Mesothelial cell of epicardium (in vitro differentiated cells): ENCODE results near the gene MYADML2. TPM values are rescaled to one million over a fixed set of nuclear protein-coding genes. Genes with fewer than 3 reads are reported as not detected.
A peak's percentile ranks its signal among the peaks of the same experiment; 100 is the strongest.

Source experiments
- DNase-seq, 2 experiments: peaks; one replicate each; pipeline ENCODE4 v3.0.0; 2021; ENCODE audit warnings: low spot score in 2 of 2; ENCODE audit not compliant: unreplicated experiment in 2 of 2
- H3K27ac Mint-ChIP-seq: 2 replicates; pipeline ENCODE4 v1.8.0; 2021; ENCODE audit warnings: mixed read lengths
- H3K27me3 Mint-ChIP-seq: 2 replicates; pipeline ENCODE4 v1.8.0; 2021; ENCODE audit warnings: low read depth, mixed read lengths
- H3K36me3 Mint-ChIP-seq: 2 replicates; pipeline ENCODE4 v1.8.0; 2021; ENCODE audit warnings: mixed read lengths
- H3K4me1 Mint-ChIP-seq: 2 replicates; pipeline ENCODE4 v1.8.0; 2021; ENCODE audit warnings: mixed read lengths
- H3K4me3 Mint-ChIP-seq: 2 replicates; pipeline ENCODE4 v1.8.0; 2021; ENCODE audit warnings: mild to moderate bottlenecking, moderate library complexity, mixed read lengths
- H3K9me3 Mint-ChIP-seq: 2 replicates; pipeline ENCODE4 v1.8.0; 2021; ENCODE audit warnings: mixed read lengths
- total RNA-seq: library from RNA; stranded (reverse); gene quantifications from 3 replicates; pipeline ENCODE4 v1.2.1, GENCODE V29; 2021
- TF ChIP-seq, protein P1 (sequence below): fragments of 200-600 bp; sonication (generic); IDR thresholded peaks from one replicate; pipeline ENCODE4 v1.5.0; 2021; ENCODE audit warnings: antibody characterized with exemption; ENCODE audit not compliant: unreplicated experiment

The MYADML2 gene
- total RNA-seq, 1 donor from 2014 or later = not detected

DNA sequence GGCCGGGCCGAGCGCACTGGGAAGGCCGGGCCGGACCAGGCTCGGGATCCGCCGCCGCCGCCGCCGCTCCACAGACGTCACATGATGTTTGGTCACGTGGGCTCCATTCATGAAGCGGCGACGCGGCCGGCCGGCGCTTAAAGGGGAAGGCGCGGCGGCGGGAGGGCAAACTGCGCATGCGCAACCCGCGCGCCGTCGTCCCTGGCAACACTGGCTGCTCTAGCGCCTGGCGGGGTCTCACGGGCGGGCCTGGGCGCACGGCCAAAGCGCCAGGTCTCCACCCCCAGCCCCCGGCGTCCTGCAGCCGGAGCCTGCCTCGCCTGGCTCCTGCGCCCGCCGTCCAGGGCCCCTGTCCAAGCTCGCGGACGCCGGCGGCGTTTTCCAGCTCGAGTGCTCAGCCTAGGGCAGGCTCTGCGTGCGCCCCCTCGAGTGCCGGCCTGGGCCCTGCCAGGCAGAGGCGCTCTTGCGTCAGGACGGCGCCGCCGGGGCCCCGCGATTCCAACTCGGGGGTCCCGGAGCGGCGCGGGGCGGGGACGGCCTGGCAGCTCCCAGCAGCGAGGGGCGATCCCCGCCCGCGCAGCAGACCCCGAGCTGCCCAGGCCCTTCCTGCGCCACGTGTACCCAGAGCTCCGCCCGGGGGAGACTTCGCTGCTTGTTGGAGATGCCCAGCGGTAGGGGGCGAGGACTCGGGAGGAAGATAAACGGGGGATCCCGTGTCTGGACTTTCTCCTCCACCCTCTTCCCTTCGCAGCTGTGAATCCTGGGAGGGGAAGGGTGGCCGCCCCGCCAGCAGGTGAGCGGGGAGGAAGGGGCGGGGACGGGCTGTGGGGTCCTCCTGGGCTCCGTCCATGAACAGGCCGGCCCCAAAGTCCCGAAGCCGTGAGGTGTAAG is 19.1 kb downstream of the MYADML2 start, which contains the start of gene MAFG:
TSS of gene MAFG (minus strand) at position 83 of the 891 bp plus-strand sequence. CDS start 4,550 bp downstream, outside the sequence.
- H3K27me3 Mint-ChIP-seq = no peaks in the 10 kb centered on the region
- peak within 1 kb of the TSS; percentile 97 for H3K27ac Mint-ChIP-seq
- peaks cover under 1% of the 10 kb centered on the region for H3K36me3 Mint-ChIP-seq
- H3K4me3 Mint-ChIP-seq = peak within 1 kb of the TSS; percentile 78
- TF ChIP-seq, protein P1, sequence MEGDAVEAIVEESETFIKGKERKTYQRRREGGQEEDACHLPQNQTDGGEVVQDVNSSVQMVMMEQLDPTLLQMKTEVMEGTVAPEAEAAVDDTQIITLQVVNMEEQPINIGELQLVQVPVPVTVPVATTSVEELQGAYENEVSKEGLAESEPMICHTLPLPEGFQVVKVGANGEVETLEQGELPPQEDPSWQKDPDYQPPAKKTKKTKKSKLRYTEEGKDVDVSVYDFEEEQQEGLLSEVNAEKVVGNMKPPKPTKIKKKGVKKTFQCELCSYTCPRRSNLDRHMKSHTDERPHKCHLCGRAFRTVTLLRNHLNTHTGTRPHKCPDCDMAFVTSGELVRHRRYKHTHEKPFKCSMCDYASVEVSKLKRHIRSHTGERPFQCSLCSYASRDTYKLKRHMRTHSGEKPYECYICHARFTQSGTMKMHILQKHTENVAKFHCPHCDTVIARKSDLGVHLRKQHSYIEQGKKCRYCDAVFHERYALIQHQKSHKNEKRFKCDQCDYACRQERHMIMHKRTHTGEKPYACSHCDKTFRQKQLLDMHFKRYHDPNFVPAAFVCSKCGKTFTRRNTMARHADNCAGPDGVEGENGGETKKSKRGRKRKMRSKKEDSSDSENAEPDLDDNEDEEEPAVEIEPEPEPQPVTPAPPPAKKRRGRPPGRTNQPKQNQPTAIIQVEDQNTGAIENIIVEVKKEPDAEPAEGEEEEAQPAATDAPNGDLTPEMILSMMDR = peak; percentile 38
- no peaks in the 10 kb centered on the region for H3K9me3 Mint-ChIP-seq
- H3K4me1 Mint-ChIP-seq = peaks cover 33% of the 10 kb centered on the region
- DNase-seq = peak; percentile 97 to 98

DNA sequence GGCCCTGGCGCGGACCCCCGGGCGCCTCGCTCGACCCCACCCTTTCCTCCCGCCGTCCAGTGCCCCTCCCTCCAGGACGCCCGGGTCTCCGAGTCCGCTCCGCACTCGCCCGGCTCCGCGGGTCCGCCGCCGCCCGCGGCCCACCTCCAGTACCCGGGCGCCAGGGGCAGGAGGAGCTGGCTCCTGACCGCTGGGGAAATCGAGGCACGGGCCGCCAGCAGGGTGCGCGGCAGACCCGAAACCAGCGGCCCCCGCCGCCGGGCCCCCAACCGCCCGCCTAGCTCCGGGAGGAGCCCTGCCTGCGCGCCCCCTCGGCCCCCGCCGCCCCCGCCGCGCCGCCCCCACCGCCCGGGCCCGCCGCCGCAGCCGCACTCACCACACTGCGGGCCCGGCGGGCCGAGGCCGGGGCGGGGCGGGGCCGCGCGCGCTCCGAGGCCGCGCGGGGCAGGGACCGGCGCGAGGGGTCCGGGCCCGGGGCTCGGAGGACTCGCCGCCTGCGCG is 19.8 kb downstream of the MYADML2 start:
- no peaks in the 10 kb centered on the region for H3K27me3 Mint-ChIP-seq
- no peaks in the 10 kb centered on the region for H3K9me3 Mint-ChIP-seq
- no peak for DNase-seq
- no peak overlapping the region for H3K27ac Mint-ChIP-seq
- peak overlapping the region; percentile 56 for H3K4me3 Mint-ChIP-seq
- H3K4me1 Mint-ChIP-seq = peaks cover 36% of the 10 kb centered on the region
- peaks cover 3% of the 10 kb centered on the region for H3K36me3 Mint-ChIP-seq
- TF ChIP-seq, protein P1 = no peak

DNA sequence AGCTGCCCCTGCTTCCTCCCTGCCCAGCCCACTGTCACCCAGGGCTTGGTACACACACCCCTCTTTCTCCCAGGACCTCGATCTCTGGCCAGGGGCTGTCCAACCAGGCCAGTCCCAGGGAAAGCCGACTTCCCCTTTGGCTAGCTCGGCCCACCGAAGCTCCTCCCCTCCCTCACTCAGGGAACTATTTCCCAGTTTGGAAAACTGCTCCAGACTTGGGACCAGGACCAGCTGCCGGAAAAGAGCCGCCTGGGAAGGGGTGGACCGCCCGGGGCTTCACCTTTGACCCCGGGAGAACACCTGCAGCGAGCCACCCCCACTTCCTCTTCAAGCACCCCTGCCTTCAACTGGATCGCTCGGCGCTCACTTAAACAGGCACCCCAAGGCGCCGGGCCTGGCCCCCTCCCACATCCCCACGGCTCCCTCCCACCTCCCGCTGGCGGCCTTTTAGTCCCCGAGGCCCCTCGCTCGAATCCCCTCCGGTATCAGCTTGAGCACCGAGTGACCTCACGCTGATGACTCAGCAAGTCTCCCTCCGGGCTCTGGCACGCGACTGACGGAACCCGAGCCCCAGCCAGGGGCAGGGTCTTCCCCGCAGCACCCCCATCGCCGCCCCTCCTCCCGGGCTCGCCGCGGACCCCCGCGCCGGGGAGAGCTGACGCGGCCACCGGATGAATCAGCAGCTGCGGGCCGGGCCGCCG is 20.4 kb downstream of the MYADML2 start:
- peak overlapping the region; percentile 97 for H3K27ac Mint-ChIP-seq
- peaks cover 36% of the 10 kb centered on the region for H3K4me1 Mint-ChIP-seq
- H3K9me3 Mint-ChIP-seq = no peaks in the 10 kb centered on the region
- DNase-seq = peak; percentile 50 to 76
- no peaks in the 10 kb centered on the region for H3K27me3 Mint-ChIP-seq
- TF ChIP-seq, protein P1 = no peak
- H3K4me3 Mint-ChIP-seq = peak overlapping the region; percentile 78
- peaks cover 3% of the 10 kb centered on the region for H3K36me3 Mint-ChIP-seq

DNA sequence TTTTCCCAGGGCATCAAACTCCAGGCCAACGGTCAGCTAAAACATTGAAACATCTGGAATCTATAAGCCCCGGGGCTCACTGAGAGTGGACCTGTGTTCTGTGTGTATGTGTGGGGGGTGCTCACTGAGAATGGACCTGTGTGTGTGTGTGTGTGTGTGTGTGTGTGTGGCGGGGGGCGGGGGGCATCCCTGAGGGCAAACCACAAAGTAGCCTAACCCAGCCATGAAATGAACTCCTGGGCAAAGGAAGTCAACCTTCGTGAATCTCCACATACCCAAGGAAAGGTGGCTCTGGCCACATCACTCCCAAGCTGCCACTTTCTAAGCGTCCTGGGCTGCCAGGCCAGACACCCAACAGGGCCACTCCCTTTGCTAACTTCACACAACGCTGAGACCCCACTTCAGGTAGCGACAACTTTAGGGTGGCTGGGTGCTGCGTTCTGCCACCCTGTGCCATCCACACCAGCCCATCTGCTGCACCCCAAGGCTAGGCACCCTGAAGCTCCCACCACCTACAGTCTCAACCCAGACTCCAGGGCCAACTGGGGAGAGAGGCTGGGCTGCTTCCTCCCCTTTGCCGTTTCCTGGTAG is 21.1 kb downstream of the MYADML2 start:
- Mint-ChIP-seq H3K4me1 (peaks cover 34% of the 10 kb centered on the region), H3K9me3 (no peaks in the 10 kb centered on the region), H3K4me3 (peak overlapping the region; percentile 78), H3K36me3 (peaks cover 6% of the 10 kb centered on the region), H3K27ac (peak overlapping the region; percentile 97), H3K27me3 (no peaks in the 10 kb centered on the region)
- no peak for DNase-seq
- TF ChIP-seq, protein P1 = no peak
